Gastroesophageal sphincter (tissue), 4 donors: ENCODE results near the gene PTN. TPM values are rescaled to one million over a fixed set of nuclear protein-coding genes. Genes with fewer than 3 reads are reported as not detected.

ENCODE experiments used
- ATAC-seq: fragments of 150-250 bp; one replicate; pipeline ENCODE4 v1.9.1; 2016; ENCODE audit warnings: mild to moderate bottlenecking, moderate library complexity
- H3K27ac ChIP-seq, 4 donors: fragments of 200-600 bp; sonication (generic) in 3 of 4; 1 replicate in 3 of 4; 2 replicates in 1 of 4; pipeline ENCODE4 v1.5.1; 2016 to 2019
- H3K27me3 ChIP-seq: fragments of 200-600 bp; sonication (generic); one replicate; pipeline ENCODE4 v1.5.1; 2019
- H3K36me3 ChIP-seq, 2 donors: fragments of 200-600 bp; sonication (generic); one replicate each; pipeline ENCODE4 v1.5.1; 2019; ENCODE audit warnings: control low read depth in 1 of 2
- H3K4me1 ChIP-seq, 3 donors: fragments of 200-600 bp; sonication (generic); 1 replicate in 2 of 3; 2 replicates in 1 of 3; pipeline ENCODE4 v1.5.1; 2016 to 2019; ENCODE audit warnings: control low read depth in 2 of 3
- H3K4me3 ChIP-seq, 2 donors: fragments of 200-600 bp; sonication (generic); one replicate each; pipeline ENCODE4 v1.5.1; 2019; ENCODE audit warnings: mild to moderate bottlenecking in 1 of 2, moderate library complexity in 1 of 2
- H3K9me3 ChIP-seq, 3 donors: fragments of 200-600 bp; sonication (generic); one replicate each; pipeline ENCODE4 v1.5.1; 2017 to 2019; ENCODE audit warnings: control low read depth in 2 of 3
- CTCF ChIP-seq, 4 experiments: fragments of 200-600 bp in 2 of 4; fragments of 450-650 bp in 2 of 4; sonication (generic) in 1 of 4; IDR thresholded peaks; one replicate each; pipeline ENCODE4 v1.5.1; 2017 to 2019; ENCODE audit warnings: antibody characterized with exemption in 4 of 4, mild to moderate bottlenecking in 2 of 4, moderate library complexity in 2 of 4
- EP300 ChIP-seq: sonication (generic); formaldehyde crosslinking; IDR thresholded peaks from one replicate; pipeline ENCODE4 v1.6.1; 2017; ENCODE audit warnings: antibody characterized with exemption, mild to moderate bottlenecking
- POLR2A ChIP-seq, 2 donors: fragments of 450-650 bp; IDR thresholded peaks; one replicate each; pipeline ENCODE4 v1.6.1; 2017; ENCODE audit warnings: antibody characterized with exemption in 2 of 2, mild to moderate bottlenecking in 2 of 2, moderate library complexity in 1 of 2
- POLR2AphosphoS5 ChIP-seq: sonication (generic); formaldehyde crosslinking; IDR thresholded peaks from one replicate; pipeline ENCODE4 v1.6.1; 2017; ENCODE audit warnings: antibody characterized with exemption
- WGBS, 2 donors: methylation state at CpG; one replicate each; pipeline ENCODE4 v1.1.5; 2018; ENCODE audit warnings: low coverage in 1 of 2; 5-methylcytosine and 5-hydroxymethylcytosine counted together
- total RNA-seq, 4 donors: library from RNA; depleted of rRNA; stranded (reverse); fragments of >200 nt; gene quantifications; one replicate each; pipeline ENCODE4 v1.1.0, GENCODE V29; 2016

Gene PTN
- total RNA-seq, 4 donors from 2014 or later, result 10.1 to 13.2 (median 11.1) TPM

GRCh38 chr7:137221467-137221866, 122.1 kb downstream of the PTN start:
- Histone ChIP-seq H3K27ac (no peak overlapping the region), H3K4me1 (no peaks in the 10 kb centered on the region), H3K4me3 (no peak overlapping the region), H3K36me3 (no peaks in the 10 kb centered on the region), H3K9me3 (no peaks in the 10 kb centered on the region), H3K27me3 (no peaks in the 10 kb centered on the region)
- WGBS, 2 donors, result 75 to 94% methylated on average over 2 of the region's 3 CpGs
- ATAC-seq, result no peak
- no peak for TF ChIP-seq CTCF (IDR thresholded peaks at IDR 0.05)
- no peak for TF ChIP-seq POLR2AphosphoS5
- no peak for TF ChIP-seq EP300
- no peak for TF ChIP-seq POLR2A (IDR thresholded peaks at IDR 0.05)

GRCh38 chr7:137213744-137214143, 129.8 kb downstream of the PTN start:
- no peak overlapping the region for H3K4me3 ChIP-seq
- no peak for ATAC-seq
- no peaks in the 10 kb centered on the region for H3K36me3 ChIP-seq
- H3K27ac ChIP-seq, result no peak overlapping the region
- H3K27me3 ChIP-seq, result no peaks in the 10 kb centered on the region
- TF ChIP-seq CTCF (IDR thresholded peaks at IDR 0.05) (no peak), EP300 (no peak)
- 85 to 100% methylated on average over 2 of the region's 2 CpGs for WGBS, 2 donors
- H3K4me1 ChIP-seq, result no peaks in the 10 kb centered on the region
- H3K9me3 ChIP-seq, result no peaks in the 10 kb centered on the region

GRCh38 chr7:137209151-137209817, 134.2 kb downstream of the PTN start:
- no peaks in the 10 kb centered on the region for H3K9me3 ChIP-seq
- ATAC-seq, result no peak
- TF ChIP-seq POLR2AphosphoS5, result no peak
- H3K36me3 ChIP-seq, result no peaks in the 10 kb centered on the region
- WGBS, 2 donors, result 74 to 78% methylated on average over 5 of the region's 5 CpGs
- no peaks in the 10 kb centered on the region for H3K4me1 ChIP-seq
- no peaks in the 10 kb centered on the region for H3K27me3 ChIP-seq
- H3K4me3 ChIP-seq, result no peak overlapping the region
- no peak overlapping the region for H3K27ac ChIP-seq

- TF ChIP-seq EP300 (no peak), CTCF (IDR thresholded peaks at IDR 0.05) (no peak), POLR2AphosphoS5 (no peak), POLR2A (IDR thresholded peaks at IDR 0.05) (no peak)
- Histone ChIP-seq H3K27ac (no peak overlapping the region), H3K9me3 (no peaks in the 10 kb centered on the region), H3K36me3 (no peaks in the 10 kb centered on the region), H3K4me1 (no peaks in the 10 kb centered on the region), H3K4me3 (no peak overlapping the region), H3K27me3 (no peaks in the 10 kb centered on the region)
- ATAC-seq, result no peak
Measured at GRCh38 chr7:137206770-137207169, 136.8 kb downstream of the PTN start.

GRCh38 chr7:137204246-137204645, 139.3 kb downstream of the PTN start:
- H3K27ac ChIP-seq, result no peak overlapping the region
- 76 to 82% methylated on average over 4 of the region's 4 CpGs for WGBS, 2 donors
- ATAC-seq, result no peak
- no peak overlapping the region for H3K4me3 ChIP-seq
- TF ChIP-seq POLR2A (IDR thresholded peaks at IDR 0.05) (no peak), POLR2AphosphoS5 (no peak), EP300 (no peak), CTCF (IDR thresholded peaks at IDR 0.05) (no peak)
- H3K4me1 ChIP-seq, result no peaks in the 10 kb centered on the region
- H3K36me3 ChIP-seq, result no peaks in the 10 kb centered on the region
- H3K27me3 ChIP-seq, result no peaks in the 10 kb centered on the region
- no peaks in the 10 kb centered on the region for H3K9me3 ChIP-seq
